ENCODE results near the gene OR4D2.
A peak's percentile ranks its signal among the peaks of the same experiment; 100 is the strongest.

OR4D2 gene

GRCh38 chr17:58205936-58206335 lies 39.2 kb downstream of the OR4D2 start:
- no peak overlapping the region for H3K4me3 ChIP-seq (ENCODE audit: low read depth, low read length)
- no peak for TF ChIP-seq CTCF (IDR thresholded peaks at IDR 0.05; ENCODE audit: borderline replicate concordance, insufficient read depth, low read depth, low read length)

- no peak for TF ChIP-seq CTCF (IDR thresholded peaks at IDR 0.05; ENCODE audit: borderline replicate concordance, insufficient read depth, low read depth, low read length)
- no peak overlapping the region for H3K4me3 ChIP-seq (ENCODE audit: low read depth, low read length)
Measured at GRCh38 chr17:58207451-58207850, 40.7 kb downstream of the OR4D2 start.

GRCh38 chr17:58208344-58208743 lies 41.6 kb downstream of the OR4D2 start:
- TF ChIP-seq CTCF (IDR thresholded peaks at IDR 0.05; ENCODE audit: borderline replicate concordance, insufficient read depth, low read depth, low read length): no peak
- H3K4me3 ChIP-seq (ENCODE audit: low read depth, low read length): no peak overlapping the region

- peak; percentile 39; the same call in 1 of the 2 replicates for TF ChIP-seq CTCF (IDR thresholded peaks at IDR 0.05; ENCODE audit: borderline replicate concordance, insufficient read depth, low read depth, low read length)
- H3K4me3 ChIP-seq (ENCODE audit: low read depth, low read length): no peak overlapping the region
Measured at GRCh38 chr17:58210922-58211321, 44.1 kb downstream of the OR4D2 start.

- no peak overlapping the region for H3K4me3 ChIP-seq (ENCODE audit: low read depth, low read length)
- no peak for TF ChIP-seq CTCF (IDR thresholded peaks at IDR 0.05; ENCODE audit: borderline replicate concordance, insufficient read depth, low read depth, low read length)
Measured at GRCh38 chr17:58215685-58216084, 48.9 kb downstream of the OR4D2 start.

- no peak overlapping the region for H3K4me3 ChIP-seq (ENCODE audit: low read depth, low read length)
- TF ChIP-seq CTCF (IDR thresholded peaks at IDR 0.05; ENCODE audit: borderline replicate concordance, insufficient read depth, low read depth, low read length): no peak
Measured at GRCh38 chr17:58217766-58218165, 51.0 kb downstream of the OR4D2 start.

GRCh38 chr17:58219007-58219788 lies 52.4 kb downstream of the OR4D2 start, which contains the start of gene MKS1:
TSS of gene MKS1 (minus strand) at chr17:58219255. CDS start at chr17:58219230, 25 bp downstream.
- TF ChIP-seq CTCF (IDR thresholded peaks at IDR 0.05; ENCODE audit: borderline replicate concordance, insufficient read depth, low read depth, low read length): peak; percentile 87
- H3K4me3 ChIP-seq (ENCODE audit: low read depth, low read length): peak within 1 kb of the TSS; percentile 67
